ENCODE measurements around the gene VAV3.

Gene VAV3

DNA sequence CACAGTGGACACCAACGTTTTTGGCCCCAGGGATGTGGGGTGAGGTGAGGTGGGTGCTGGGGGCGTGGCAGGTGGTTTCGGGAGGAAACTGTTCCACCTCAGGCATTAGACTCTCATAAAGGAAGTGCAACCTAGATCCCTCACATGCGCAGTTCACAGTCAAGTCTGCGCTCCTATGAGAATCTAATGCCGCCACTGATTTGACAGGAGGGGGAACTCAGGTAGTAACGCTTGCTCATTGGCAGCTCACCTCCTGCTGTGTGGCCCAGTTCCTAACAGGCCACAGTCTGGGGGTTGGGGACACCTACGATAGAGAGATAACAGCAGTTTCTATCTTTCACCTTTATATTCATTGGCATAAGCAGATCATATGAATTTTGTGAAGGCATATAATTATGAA lies 347.1 kb downstream of the VAV3 start:
- TF ChIP-seq EZH2phosphoT487 (IDR thresholded peaks at IDR 0.05; ENCODE audit: borderline replicate concordance, low read length): no peak
- TF ChIP-seq, protein P1, sequence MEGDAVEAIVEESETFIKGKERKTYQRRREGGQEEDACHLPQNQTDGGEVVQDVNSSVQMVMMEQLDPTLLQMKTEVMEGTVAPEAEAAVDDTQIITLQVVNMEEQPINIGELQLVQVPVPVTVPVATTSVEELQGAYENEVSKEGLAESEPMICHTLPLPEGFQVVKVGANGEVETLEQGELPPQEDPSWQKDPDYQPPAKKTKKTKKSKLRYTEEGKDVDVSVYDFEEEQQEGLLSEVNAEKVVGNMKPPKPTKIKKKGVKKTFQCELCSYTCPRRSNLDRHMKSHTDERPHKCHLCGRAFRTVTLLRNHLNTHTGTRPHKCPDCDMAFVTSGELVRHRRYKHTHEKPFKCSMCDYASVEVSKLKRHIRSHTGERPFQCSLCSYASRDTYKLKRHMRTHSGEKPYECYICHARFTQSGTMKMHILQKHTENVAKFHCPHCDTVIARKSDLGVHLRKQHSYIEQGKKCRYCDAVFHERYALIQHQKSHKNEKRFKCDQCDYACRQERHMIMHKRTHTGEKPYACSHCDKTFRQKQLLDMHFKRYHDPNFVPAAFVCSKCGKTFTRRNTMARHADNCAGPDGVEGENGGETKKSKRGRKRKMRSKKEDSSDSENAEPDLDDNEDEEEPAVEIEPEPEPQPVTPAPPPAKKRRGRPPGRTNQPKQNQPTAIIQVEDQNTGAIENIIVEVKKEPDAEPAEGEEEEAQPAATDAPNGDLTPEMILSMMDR (IDR thresholded peaks at IDR 0.05; ENCODE audit: low read depth, low read length, poor library complexity, severe bottlenecking): no peak
- no peak overlapping the region for H3K4me2 ChIP-seq (ENCODE audit: low read length)
- H3K36me3 ChIP-seq (ENCODE audit: control insufficient read depth, low read length): no peaks in the 10 kb centered on the region
- no peak overlapping the region for H3K4me3 ChIP-seq (ENCODE audit: low read length)
- H3K27me3 ChIP-seq (ENCODE audit: control insufficient read depth, low read length): no peaks in the 10 kb centered on the region
- no peaks in the 10 kb centered on the region for H3K79me2 ChIP-seq (ENCODE audit: control insufficient read depth, low read length)
- H3K4me1 ChIP-seq (ENCODE audit: control insufficient read depth, low read length): peaks cover 5% of the 10 kb centered on the region; the same call in 1 of the 2 replicates
- no peaks in the 10 kb centered on the region for H3K9me2 ChIP-seq (replicated peaks; ENCODE audit: control insufficient read depth, low read length)
- H3F3A ChIP-seq (ENCODE audit: control insufficient read depth, insufficient read depth): no peaks in the 10 kb centered on the region
- H3K27ac ChIP-seq (ENCODE audit: low read depth, low read length): no peak overlapping the region
- no peaks in the 10 kb centered on the region for H4K20me1 ChIP-seq (ENCODE audit: control insufficient read depth, insufficient read depth, low read depth, low read length)
- peaks cover 5% of the 10 kb centered on the region; the same call in 1 of the 2 replicates for H3K9me3 ChIP-seq (ENCODE audit: control insufficient read depth, insufficient read depth, low read length)

DNA sequence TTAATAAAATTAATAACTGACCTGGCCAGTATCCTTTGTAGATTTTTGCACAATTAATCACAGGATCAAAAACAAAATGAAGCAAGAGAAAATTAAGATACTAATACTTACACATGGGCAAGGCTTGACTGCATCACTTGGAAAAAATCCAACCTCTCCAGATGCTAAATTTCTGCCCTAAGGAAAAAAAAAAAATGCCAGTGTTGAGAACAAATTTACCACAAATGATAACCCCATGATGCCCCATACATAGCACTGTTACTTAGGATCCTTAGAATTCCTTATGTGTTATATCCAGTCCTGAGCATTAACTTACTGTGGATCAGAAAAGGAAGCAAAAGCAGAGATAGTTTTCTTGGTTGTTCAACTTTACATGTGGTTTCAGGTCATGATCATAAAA lies 347.5 kb downstream of the VAV3 start:
- Histone ChIP-seq H3K4me1 (ENCODE audit: control insufficient read depth, low read length) (peaks cover 5% of the 10 kb centered on the region; the same call in 1 of the 2 replicates), H3K4me2 (ENCODE audit: low read length) (no peak overlapping the region), H3K4me3 (ENCODE audit: low read length) (no peak overlapping the region), H3K9me3 (ENCODE audit: control insufficient read depth, insufficient read depth, low read length) (peaks cover 5% of the 10 kb centered on the region; the same call in 1 of the 2 replicates), H3F3A (ENCODE audit: control insufficient read depth, insufficient read depth) (no peaks in the 10 kb centered on the region), H3K36me3 (ENCODE audit: control insufficient read depth, low read length) (no peaks in the 10 kb centered on the region), H3K9me2 (replicated peaks; ENCODE audit: control insufficient read depth, low read length) (no peaks in the 10 kb centered on the region), H4K20me1 (ENCODE audit: control insufficient read depth, insufficient read depth, low read depth, low read length) (no peaks in the 10 kb centered on the region), H3K79me2 (ENCODE audit: control insufficient read depth, low read length) (no peaks in the 10 kb centered on the region), H3K27me3 (ENCODE audit: control insufficient read depth, low read length) (no peaks in the 10 kb centered on the region), H3K27ac (ENCODE audit: low read depth, low read length) (no peak overlapping the region)
- TF ChIP-seq, protein P1 (IDR thresholded peaks at IDR 0.05; ENCODE audit: low read depth, low read length, poor library complexity, severe bottlenecking): no peak
- no peak for TF ChIP-seq EZH2phosphoT487 (IDR thresholded peaks at IDR 0.05; ENCODE audit: borderline replicate concordance, low read length)

DNA sequence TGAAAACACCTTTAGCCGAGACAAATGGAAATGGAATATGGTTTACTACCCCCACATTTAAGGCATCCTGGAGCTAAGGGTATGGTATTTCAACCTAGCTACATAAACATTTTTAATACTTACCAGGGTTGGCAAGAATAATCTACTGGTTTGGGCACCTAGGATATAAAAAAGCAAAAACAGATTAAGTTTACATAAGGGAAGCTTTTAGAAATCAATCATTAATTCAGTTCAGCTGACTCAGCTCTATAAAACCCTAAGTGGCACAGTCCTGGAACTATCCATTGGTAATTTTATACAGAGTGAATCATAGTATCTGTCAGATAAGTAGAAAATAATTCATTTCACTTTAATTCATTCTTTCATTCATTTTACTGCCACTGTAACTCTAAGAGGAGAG lies 355.2 kb downstream of the VAV3 start:
- Histone ChIP-seq H3K36me3 (ENCODE audit: control insufficient read depth, low read length) (no peaks in the 10 kb centered on the region), H3K4me2 (ENCODE audit: low read length) (no peak overlapping the region), H3K9me3 (ENCODE audit: control insufficient read depth, insufficient read depth, low read length) (no peaks in the 10 kb centered on the region)

More for the DNA sequence above, 355.2 kb downstream of the VAV3 start:
- Histone ChIP-seq H3K9me2 (replicated peaks; ENCODE audit: control insufficient read depth, low read length) (no peaks in the 10 kb centered on the region), H3K4me1 (ENCODE audit: control insufficient read depth, low read length) (0 out of 2 replicates have a peak, but pooled peaks cover 4% of the 10 kb centered on the region), H3K79me2 (ENCODE audit: control insufficient read depth, low read length) (no peaks in the 10 kb centered on the region), H3K27ac (ENCODE audit: low read depth, low read length) (no peak overlapping the region), H4K20me1 (ENCODE audit: control insufficient read depth, insufficient read depth, low read depth, low read length) (no peaks in the 10 kb centered on the region), H3F3A (ENCODE audit: control insufficient read depth, insufficient read depth) (no peaks in the 10 kb centered on the region), H3K4me3 (ENCODE audit: low read length) (no peak overlapping the region), H3K27me3 (ENCODE audit: control insufficient read depth, low read length) (no peaks in the 10 kb centered on the region)
- TF ChIP-seq, protein P1 (IDR thresholded peaks at IDR 0.05; ENCODE audit: low read depth, low read length, poor library complexity, severe bottlenecking): no peak
- no peak for TF ChIP-seq EZH2phosphoT487 (IDR thresholded peaks at IDR 0.05; ENCODE audit: borderline replicate concordance, low read length)
